Vagina (tissue), 2 donors: ENCODE measurements around the gene ZBTB20. TPM values are rescaled to one million over a fixed set of nuclear protein-coding genes. Genes with fewer than 3 reads are reported as not detected.

Source experiments
- DNase-seq, 2 donors: peaks; one replicate each; pipeline ENCODE4 v3.0.0-alpha.2; 2017; ENCODE audit errors: extremely low spot score in 2 of 2
- H3K27ac ChIP-seq: fragments of 200-600 bp; sonication (generic); one replicate; pipeline ENCODE4 v1.5.1; 2019
- H3K27me3 ChIP-seq: fragments of 200-600 bp; sonication (generic); one replicate; pipeline ENCODE4 v1.5.1; 2019
- H3K36me3 ChIP-seq, 2 donors: fragments of 200-600 bp; sonication (generic); one replicate each; pipeline ENCODE4 v1.5.1; 2017 to 2019
- H3K4me1 ChIP-seq: fragments of 200-600 bp; sonication (generic); one replicate; pipeline ENCODE4 v1.5.1; 2019
- H3K4me3 ChIP-seq, 2 donors: fragments of 200-600 bp; sonication (generic); 1 replicate in 1 of 2; 2 replicates in 1 of 2; pipeline ENCODE4 v1.5.1; 2016 to 2019
- H3K9me3 ChIP-seq: fragments of 200-600 bp; sonication (generic); one replicate; pipeline ENCODE4 v1.5.1; 2019
- POLR2A ChIP-seq, 2 donors: fragments of 450-650 bp; IDR thresholded peaks; one replicate each; pipeline ENCODE4 v1.6.1; 2017; ENCODE audit warnings: antibody characterized with exemption in 2 of 2, mild to moderate bottlenecking in 2 of 2, moderate library complexity in 2 of 2
- POLR2AphosphoS5 ChIP-seq, 2 donors: sonication (generic); formaldehyde crosslinking; IDR thresholded peaks; one replicate each; pipeline ENCODE4 v1.9.0; 2017; ENCODE audit warnings: antibody characterized with exemption in 2 of 2, mild to moderate bottlenecking in 2 of 2, low read depth in 1 of 2; ENCODE audit not compliant: insufficient read depth in 1 of 2
- intact Hi-C: fragments of 100-400 bp; cut with DNase I; formaldehyde crosslinking; loops from one replicate; pipeline ENCODE4 v1.15.1; 2023
- total RNA-seq: library from RNA; depleted of rRNA; stranded (reverse); fragments of >200 nt; gene quantifications from one replicate; pipeline ENCODE4 v1.2.3, GENCODE V29; 2016
- TF ChIP-seq, protein P1 (sequence below), 3 experiments: fragments of 450-650 bp in 2 of 3; fragments of 200-600 bp in 1 of 3; sonication (generic) in 1 of 3; IDR thresholded peaks; one replicate each; pipeline ENCODE4 v1.5.1; 2017 to 2019; ENCODE audit warnings: antibody characterized with exemption in 3 of 3, mild to moderate bottlenecking in 2 of 3, moderate library complexity in 2 of 3

ZBTB20 gene
- total RNA-seq, 1 donor from 2014 or later, result 64.8 TPM

DNA sequence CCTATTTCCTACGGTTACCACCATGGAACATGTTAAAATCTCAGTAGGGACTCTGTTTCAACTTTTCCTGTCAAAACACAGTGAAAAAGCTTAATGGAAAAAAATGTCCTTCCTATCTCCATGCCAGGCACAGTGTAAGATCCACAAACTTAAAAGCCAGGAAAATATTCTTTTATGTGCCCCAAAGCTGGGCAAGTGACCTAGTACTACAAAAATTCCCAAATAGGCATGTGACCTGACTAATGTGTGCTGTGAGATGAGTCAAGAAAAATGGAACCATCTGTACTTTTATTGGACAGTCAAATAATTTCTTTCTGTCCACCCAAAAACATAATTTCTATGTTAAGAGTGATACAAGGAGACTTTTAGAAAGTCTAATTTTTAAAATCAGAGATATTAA is 406.0 kb downstream of the ZBTB20 start:
- TF ChIP-seq, protein P1, sequence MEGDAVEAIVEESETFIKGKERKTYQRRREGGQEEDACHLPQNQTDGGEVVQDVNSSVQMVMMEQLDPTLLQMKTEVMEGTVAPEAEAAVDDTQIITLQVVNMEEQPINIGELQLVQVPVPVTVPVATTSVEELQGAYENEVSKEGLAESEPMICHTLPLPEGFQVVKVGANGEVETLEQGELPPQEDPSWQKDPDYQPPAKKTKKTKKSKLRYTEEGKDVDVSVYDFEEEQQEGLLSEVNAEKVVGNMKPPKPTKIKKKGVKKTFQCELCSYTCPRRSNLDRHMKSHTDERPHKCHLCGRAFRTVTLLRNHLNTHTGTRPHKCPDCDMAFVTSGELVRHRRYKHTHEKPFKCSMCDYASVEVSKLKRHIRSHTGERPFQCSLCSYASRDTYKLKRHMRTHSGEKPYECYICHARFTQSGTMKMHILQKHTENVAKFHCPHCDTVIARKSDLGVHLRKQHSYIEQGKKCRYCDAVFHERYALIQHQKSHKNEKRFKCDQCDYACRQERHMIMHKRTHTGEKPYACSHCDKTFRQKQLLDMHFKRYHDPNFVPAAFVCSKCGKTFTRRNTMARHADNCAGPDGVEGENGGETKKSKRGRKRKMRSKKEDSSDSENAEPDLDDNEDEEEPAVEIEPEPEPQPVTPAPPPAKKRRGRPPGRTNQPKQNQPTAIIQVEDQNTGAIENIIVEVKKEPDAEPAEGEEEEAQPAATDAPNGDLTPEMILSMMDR (IDR thresholded peaks at IDR 0.05), result no peak
- TF ChIP-seq POLR2AphosphoS5 (IDR thresholded peaks at IDR 0.05; ENCODE audit: insufficient read depth in 1 of 2, low read depth in 1 of 2), result no peak
- TF ChIP-seq POLR2A (IDR thresholded peaks at IDR 0.05), result no peak
- Histone ChIP-seq H3K4me3 (no peak overlapping the region), H3K36me3 (no peaks in the 10 kb centered on the region), H3K9me3 (no peaks in the 10 kb centered on the region), H3K27ac (no peak overlapping the region), H3K27me3 (no peaks in the 10 kb centered on the region), H3K4me1 (peaks cover 10% of the 10 kb centered on the region)
- intact Hi-C loops, result no loop called here
- DNase-seq, result no peak

DNA sequence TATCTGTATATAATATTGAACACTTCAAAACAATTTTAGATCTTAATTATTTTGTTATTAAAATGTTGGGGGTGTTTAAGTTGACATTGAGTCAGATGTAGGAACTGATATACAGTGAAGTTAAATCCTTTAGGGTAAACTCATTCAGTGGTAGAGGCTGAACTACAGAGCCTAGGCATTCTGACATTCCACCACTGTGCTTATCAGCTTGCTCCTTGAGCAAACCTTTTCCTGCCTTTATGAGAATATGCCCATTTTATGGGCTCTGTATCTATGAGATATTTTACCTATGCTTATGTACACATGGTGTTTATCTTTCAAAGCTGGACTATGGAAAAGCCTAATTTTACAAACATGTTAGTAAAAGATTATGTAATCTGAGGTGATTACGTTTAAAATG is 407.5 kb downstream of the ZBTB20 start:
- intact Hi-C loops, result no loop called here
- Histone ChIP-seq H3K4me1 (peaks cover 4% of the 10 kb centered on the region), H3K36me3 (no peaks in the 10 kb centered on the region), H3K4me3 (no peak overlapping the region), H3K9me3 (no peaks in the 10 kb centered on the region), H3K27ac (no peak overlapping the region), H3K27me3 (no peaks in the 10 kb centered on the region)
- no peak for DNase-seq
- no peak for TF ChIP-seq POLR2AphosphoS5 (IDR thresholded peaks at IDR 0.05; ENCODE audit: insufficient read depth in 1 of 2, low read depth in 1 of 2)

DNA sequence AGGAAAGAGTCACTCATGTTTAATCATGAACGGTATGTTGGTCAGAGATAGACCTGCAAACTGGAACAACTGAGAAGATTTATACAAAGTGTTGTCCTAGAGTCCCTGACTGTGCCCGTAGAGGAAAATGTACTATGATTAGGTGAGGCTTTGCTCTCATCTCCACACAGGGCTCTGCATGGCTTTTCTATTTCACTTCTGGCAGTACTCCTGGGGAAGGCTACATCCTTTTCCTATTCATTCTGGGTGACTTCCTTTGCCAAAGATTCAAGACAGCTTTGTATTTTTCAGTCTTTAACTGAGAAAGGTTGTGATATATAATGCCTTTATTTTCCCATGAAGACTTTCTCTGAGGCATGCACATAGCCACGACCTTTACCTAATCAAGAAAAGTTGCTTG is 414.7 kb downstream of the ZBTB20 start:
- TF ChIP-seq POLR2A (IDR thresholded peaks at IDR 0.05), result no peak
- TF ChIP-seq POLR2AphosphoS5 (IDR thresholded peaks at IDR 0.05; ENCODE audit: insufficient read depth in 1 of 2, low read depth in 1 of 2), result no peak
- TF ChIP-seq, protein P1 (IDR thresholded peaks at IDR 0.05), result no peak
- H3K9me3 ChIP-seq, result no peaks in the 10 kb centered on the region
- H3K36me3 ChIP-seq, result no peaks in the 10 kb centered on the region
- no peak overlapping the region for H3K27ac ChIP-seq
- intact Hi-C loops, result no loop called here
- no peaks in the 10 kb centered on the region for H3K4me1 ChIP-seq
- H3K4me3 ChIP-seq, result no peak overlapping the region
- DNase-seq, result no peak
- H3K27me3 ChIP-seq, result no peaks in the 10 kb centered on the region

DNA sequence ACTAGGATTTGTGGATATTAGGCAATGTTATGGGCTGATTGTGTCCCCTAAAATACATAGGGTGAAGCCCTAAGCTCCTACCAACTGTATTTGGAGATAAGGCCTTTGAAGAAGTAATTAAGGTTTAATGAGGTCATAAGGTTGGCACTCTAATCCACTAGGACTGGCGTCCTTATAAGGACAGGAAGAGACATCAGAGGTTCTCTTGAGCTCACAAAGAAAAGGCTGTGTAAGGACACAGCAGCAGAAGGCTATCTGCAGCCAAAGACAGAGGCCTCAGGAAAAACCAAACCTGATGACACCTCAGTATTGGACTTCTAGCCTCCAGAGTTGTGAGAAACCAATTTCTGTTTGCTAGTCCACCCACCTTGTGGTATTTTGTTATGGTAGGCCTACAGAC is 416.7 kb downstream of the ZBTB20 start:
- Histone ChIP-seq H3K36me3 (no peaks in the 10 kb centered on the region), H3K9me3 (no peaks in the 10 kb centered on the region), H3K27me3 (no peaks in the 10 kb centered on the region), H3K4me3 (no peak overlapping the region), H3K27ac (no peak overlapping the region), H3K4me1 (no peaks in the 10 kb centered on the region)
- DNase-seq, result no peak
- TF ChIP-seq, protein P1 (IDR thresholded peaks at IDR 0.05), result no peak
- TF ChIP-seq POLR2AphosphoS5 (IDR thresholded peaks at IDR 0.05; ENCODE audit: insufficient read depth in 1 of 2, low read depth in 1 of 2), result no peak
- no peak for TF ChIP-seq POLR2A (IDR thresholded peaks at IDR 0.05)
- intact Hi-C loops, result no loop called here

DNA sequence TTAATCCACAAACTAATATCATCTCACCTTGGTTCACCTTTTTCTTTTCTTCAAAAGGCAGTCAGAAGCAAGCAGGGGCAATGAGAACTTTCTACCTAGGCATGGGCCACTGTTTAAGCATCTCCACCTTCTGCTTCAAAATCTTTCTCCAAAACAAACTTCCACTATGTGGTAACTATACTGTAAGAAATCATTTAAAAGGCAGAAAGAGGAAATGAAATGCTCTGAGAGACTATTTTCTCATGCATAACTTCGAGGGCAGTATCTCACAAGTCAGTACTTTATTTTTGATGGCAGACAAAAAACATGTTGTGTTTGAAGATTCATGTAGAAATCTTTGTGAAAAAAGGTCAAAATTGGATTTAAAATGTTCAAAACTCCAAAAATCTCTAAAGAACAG is 419.7 kb downstream of the ZBTB20 start:
- H3K36me3 ChIP-seq, result no peaks in the 10 kb centered on the region
- H3K27ac ChIP-seq, result no peak overlapping the region
- TF ChIP-seq POLR2A (IDR thresholded peaks at IDR 0.05) (no peak), POLR2AphosphoS5 (IDR thresholded peaks at IDR 0.05; ENCODE audit: insufficient read depth in 1 of 2, low read depth in 1 of 2) (no peak)
- TF ChIP-seq, protein P1 (IDR thresholded peaks at IDR 0.05), result no peak
- no peak for DNase-seq
- H3K9me3 ChIP-seq, result no peaks in the 10 kb centered on the region
- no peaks in the 10 kb centered on the region for H3K27me3 ChIP-seq
- no peaks in the 10 kb centered on the region for H3K4me1 ChIP-seq
- intact Hi-C loops, result no loop called here
- no peak overlapping the region for H3K4me3 ChIP-seq

DNA sequence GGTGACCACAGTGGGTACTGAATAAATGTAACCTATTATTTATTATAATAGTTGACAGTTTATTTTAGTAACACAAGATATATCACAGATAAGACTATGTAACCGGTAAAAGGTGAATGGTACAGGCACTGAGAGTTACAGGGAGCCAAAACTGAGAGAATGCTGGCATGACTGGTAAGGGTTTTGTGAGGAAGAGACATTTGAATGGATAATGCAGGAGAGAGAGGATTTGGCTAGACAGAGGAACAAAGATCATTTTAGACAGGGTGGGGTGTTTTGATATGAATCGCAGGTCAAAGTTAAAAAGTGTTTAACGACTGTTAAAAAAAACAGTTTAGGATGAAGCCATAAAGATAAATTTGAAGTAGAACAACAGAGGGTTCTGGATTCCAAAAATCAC is 421.1 kb downstream of the ZBTB20 start:
- Histone ChIP-seq H3K4me1 (no peaks in the 10 kb centered on the region), H3K27me3 (no peaks in the 10 kb centered on the region), H3K36me3 (no peaks in the 10 kb centered on the region), H3K27ac (no peak overlapping the region), H3K9me3 (no peaks in the 10 kb centered on the region), H3K4me3 (no peak overlapping the region)
- intact Hi-C loops, result no loop called here
- TF ChIP-seq POLR2AphosphoS5 (IDR thresholded peaks at IDR 0.05; ENCODE audit: insufficient read depth in 1 of 2, low read depth in 1 of 2) (no peak), POLR2A (IDR thresholded peaks at IDR 0.05) (no peak)
- TF ChIP-seq, protein P1 (IDR thresholded peaks at IDR 0.05), result no peak
- no peak for DNase-seq
